Measurements from ENCODE around the gene TBC1D4. TPM values are rescaled to one million over a fixed set of nuclear protein-coding genes. Genes with fewer than 3 reads are reported as not detected.

TBC1D4 gene
- total RNA-seq, 1 experiment from 2014 or later = 5.5 TPM

DNA sequence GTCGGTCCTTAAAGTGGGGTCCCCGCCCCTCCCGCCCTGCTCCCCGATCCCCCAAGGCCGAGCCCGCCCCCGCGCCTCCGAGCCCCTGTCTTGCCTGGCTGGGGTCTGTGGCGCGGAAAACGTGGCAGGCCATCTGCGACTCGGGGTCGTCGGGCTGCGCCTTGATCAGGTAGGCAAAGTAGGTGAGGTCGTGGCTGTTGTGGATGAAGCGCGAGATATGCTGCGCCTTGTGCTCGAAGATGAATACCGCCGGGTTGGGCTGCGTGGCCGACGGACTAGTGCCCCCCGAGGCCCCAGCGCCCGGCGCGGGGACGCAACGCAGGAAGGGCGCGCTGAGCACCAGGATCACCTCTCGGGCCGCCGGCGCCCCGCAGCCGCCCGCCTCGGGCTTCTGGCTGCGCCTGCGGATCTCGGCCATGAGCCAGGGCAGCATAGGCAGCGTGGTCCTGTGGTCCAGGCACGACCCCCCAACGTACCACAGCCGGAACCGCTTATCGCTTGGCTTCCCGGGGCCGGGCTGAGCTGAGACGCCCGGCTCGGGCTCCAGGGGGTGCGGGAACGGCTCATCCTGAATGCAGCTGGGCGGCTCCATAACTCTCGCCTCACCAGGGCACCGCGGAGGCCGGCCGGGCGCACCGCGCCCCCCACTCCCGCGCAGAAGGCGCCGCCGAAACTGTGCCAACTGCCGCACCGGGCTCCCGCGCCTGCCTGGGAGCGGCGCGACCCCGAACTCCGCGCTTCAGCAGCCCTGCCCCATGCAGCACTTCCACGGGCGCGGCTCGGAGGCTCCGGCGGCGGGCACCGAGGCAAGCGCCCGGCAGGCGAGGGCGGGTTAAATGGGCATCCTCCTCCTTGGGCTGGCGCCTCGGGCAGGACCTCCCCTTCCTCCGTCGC, 546 bp downstream of the TBC1D4 start:
- in situ Hi-C loops (cut with HindIII; ENCODE audit: low pct_unique_long_range_greater_than_20kb, low sequenced_read_pairs) = no loop called here

DNA sequence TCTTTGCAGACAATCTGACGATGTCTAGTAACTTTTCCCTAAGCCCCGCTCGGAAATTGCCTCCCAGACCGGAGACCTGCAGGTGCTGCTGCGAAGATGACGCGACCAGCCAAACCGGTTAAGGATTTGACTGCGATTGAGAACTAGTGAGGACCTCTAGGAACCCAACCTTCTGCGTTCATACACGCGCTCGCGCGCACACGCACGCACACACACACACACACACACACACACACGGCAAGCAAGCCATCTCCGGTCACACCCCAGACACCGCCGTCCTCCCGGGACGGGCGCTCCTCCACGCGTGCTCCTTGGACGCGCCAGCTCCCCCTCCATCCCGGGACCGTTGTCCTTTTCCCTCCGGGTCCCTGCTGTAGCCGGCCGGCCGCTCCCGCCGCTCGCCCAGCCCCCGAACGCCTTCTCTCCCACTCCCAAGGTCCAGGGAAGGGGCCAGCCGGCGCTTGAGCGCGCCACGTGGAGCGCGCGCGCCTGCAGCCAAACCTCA, 1.2 kb downstream of the TBC1D4 start:
- ATAC-seq (peak; percentile 22), DNase-seq (ENCODE audit: low read depth, low spot score) (no peak)
- intact Hi-C loops (cut with micrococcal nuclease; ENCODE audit: unreplicated experiment) = loop anchor here (5.0 to 10.0 kb wide), 2 partner anchors 64 to 108 kb away; partner anchors contain the start of gene UCHL3
- H3K27me3 ChIP-seq (ENCODE audit: control insufficient read depth, insufficient read depth, low read length) = no peaks in the 10 kb centered on the region
- TF ChIP-seq, protein P1, sequence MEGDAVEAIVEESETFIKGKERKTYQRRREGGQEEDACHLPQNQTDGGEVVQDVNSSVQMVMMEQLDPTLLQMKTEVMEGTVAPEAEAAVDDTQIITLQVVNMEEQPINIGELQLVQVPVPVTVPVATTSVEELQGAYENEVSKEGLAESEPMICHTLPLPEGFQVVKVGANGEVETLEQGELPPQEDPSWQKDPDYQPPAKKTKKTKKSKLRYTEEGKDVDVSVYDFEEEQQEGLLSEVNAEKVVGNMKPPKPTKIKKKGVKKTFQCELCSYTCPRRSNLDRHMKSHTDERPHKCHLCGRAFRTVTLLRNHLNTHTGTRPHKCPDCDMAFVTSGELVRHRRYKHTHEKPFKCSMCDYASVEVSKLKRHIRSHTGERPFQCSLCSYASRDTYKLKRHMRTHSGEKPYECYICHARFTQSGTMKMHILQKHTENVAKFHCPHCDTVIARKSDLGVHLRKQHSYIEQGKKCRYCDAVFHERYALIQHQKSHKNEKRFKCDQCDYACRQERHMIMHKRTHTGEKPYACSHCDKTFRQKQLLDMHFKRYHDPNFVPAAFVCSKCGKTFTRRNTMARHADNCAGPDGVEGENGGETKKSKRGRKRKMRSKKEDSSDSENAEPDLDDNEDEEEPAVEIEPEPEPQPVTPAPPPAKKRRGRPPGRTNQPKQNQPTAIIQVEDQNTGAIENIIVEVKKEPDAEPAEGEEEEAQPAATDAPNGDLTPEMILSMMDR (IDR thresholded peaks at IDR 0.05) = no peak
- TF ChIP-seq POLR2AphosphoS5 (IDR thresholded peaks at IDR 0.05; ENCODE audit: low read depth, low read length) (no peak), SIN3A (IDR thresholded peaks at IDR 0.05; ENCODE audit: borderline replicate concordance, insufficient read depth, low read depth, low read length) (no peak), TCF7L2 (IDR thresholded peaks at IDR 0.05; ENCODE audit: low read depth, low read length) (no peak)
- TF ChIP-seq, protein P2, sequence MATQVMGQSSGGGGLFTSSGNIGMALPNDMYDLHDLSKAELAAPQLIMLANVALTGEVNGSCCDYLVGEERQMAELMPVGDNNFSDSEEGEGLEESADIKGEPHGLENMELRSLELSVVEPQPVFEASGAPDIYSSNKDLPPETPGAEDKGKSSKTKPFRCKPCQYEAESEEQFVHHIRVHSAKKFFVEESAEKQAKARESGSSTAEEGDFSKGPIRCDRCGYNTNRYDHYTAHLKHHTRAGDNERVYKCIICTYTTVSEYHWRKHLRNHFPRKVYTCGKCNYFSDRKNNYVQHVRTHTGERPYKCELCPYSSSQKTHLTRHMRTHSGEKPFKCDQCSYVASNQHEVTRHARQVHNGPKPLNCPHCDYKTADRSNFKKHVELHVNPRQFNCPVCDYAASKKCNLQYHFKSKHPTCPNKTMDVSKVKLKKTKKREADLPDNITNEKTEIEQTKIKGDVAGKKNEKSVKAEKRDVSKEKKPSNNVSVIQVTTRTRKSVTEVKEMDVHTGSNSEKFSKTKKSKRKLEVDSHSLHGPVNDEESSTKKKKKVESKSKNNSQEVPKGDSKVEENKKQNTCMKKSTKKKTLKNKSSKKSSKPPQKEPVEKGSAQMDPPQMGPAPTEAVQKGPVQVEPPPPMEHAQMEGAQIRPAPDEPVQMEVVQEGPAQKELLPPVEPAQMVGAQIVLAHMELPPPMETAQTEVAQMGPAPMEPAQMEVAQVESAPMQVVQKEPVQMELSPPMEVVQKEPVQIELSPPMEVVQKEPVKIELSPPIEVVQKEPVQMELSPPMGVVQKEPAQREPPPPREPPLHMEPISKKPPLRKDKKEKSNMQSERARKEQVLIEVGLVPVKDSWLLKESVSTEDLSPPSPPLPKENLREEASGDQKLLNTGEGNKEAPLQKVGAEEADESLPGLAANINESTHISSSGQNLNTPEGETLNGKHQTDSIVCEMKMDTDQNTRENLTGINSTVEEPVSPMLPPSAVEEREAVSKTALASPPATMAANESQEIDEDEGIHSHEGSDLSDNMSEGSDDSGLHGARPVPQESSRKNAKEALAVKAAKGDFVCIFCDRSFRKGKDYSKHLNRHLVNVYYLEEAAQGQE (IDR thresholded peaks at IDR 0.05; ENCODE audit: insufficient read depth in 1 of 2, low read depth in 2 of 2, low read length in 1 of 2) = no peak
- H3K4me3 ChIP-seq (ENCODE audit: low read depth in 2 of 2, low read length in 2 of 2) = peak overlapping the region; percentile 54 to 66
- ChIA-PET CTCF (no interaction called here), POLR2A (no interaction called here)
- no peaks in the 10 kb centered on the region for H3K4me1 ChIP-seq (ENCODE audit: control insufficient read depth, insufficient read depth, low read length)
- in situ Hi-C loops (cut with HindIII; ENCODE audit: low pct_unique_long_range_greater_than_20kb, low sequenced_read_pairs) = no loop called here
- H3K9me3 ChIP-seq (ENCODE audit: control insufficient read depth, insufficient read depth, low read depth, low read length) = no peaks in the 10 kb centered on the region
- H3K36me3 ChIP-seq (ENCODE audit: control insufficient read depth, insufficient read depth, low read length) = no peaks in the 10 kb centered on the region
- no peak overlapping the region for H3K27ac ChIP-seq (ENCODE audit: low read length)
- no TSS peak for BruUV-seq (replicated peaks)

More for the DNA sequence above, 546 bp downstream of the TBC1D4 start:
- no peak for DNase-seq (ENCODE audit: low read depth, low spot score)
- H3K4me3 ChIP-seq (ENCODE audit: low read depth in 2 of 2, low read length in 2 of 2) = peak overlapping the region; percentile 54 to 66
- CTCF ChIA-PET = interaction anchor here (0.6 to 1.1 kb wide), 3 partner anchors 105 to 382 kb away, joined by 3 to 4 read pairs (median 3); no protein-coding TSS in a partner anchor
- H3K9me3 ChIP-seq (ENCODE audit: control insufficient read depth, insufficient read depth, low read depth, low read length) = no peaks in the 10 kb centered on the region
- ATAC-seq = peak; percentile 68
- TF ChIP-seq POLR2AphosphoS5 (IDR thresholded peaks at IDR 0.05; ENCODE audit: low read depth, low read length) = no peak
- TF ChIP-seq TCF7L2 (IDR thresholded peaks at IDR 0.05; ENCODE audit: low read depth, low read length) = no peak
- TF ChIP-seq, protein P2 (IDR thresholded peaks at IDR 0.05; ENCODE audit: insufficient read depth in 1 of 2, low read depth in 2 of 2, low read length in 1 of 2) = no peak
- TF ChIP-seq, protein P1 (IDR thresholded peaks at IDR 0.05) = no peak
- TF ChIP-seq SIN3A (IDR thresholded peaks at IDR 0.05; ENCODE audit: borderline replicate concordance, insufficient read depth, low read depth, low read length) = no peak
- H3K4me1 ChIP-seq (ENCODE audit: control insufficient read depth, insufficient read depth, low read length) = no peaks in the 10 kb centered on the region
- intact Hi-C loops (cut with micrococcal nuclease; ENCODE audit: unreplicated experiment) = loop anchor here (5.0 to 10.0 kb wide), 2 partner anchors 63 to 109 kb away; partner anchors contain the start of gene UCHL3
- BruUV-seq (replicated peaks) = no TSS peak
- no peak overlapping the region for H3K27ac ChIP-seq (ENCODE audit: low read length)
- POLR2A ChIA-PET = no interaction called here
- H3K27me3 ChIP-seq (ENCODE audit: control insufficient read depth, insufficient read depth, low read length) = no peaks in the 10 kb centered on the region
- H3K36me3 ChIP-seq (ENCODE audit: control insufficient read depth, insufficient read depth, low read length) = no peaks in the 10 kb centered on the region

Data from Panc1 (cell line).